ENCODE results near the gene LPP. TPM values are rescaled to one million over a fixed set of nuclear protein-coding genes. Genes with fewer than 3 reads are reported as not detected.

Gene LPP
- total RNA-seq, 3 donors from 2014 or later (not counting 1 experiment from before 2014, with no cell fraction given): 137 to 163 (median 149) TPM

GRCh38 chr3:188352196-188352927 is 198.4 kb downstream of the LPP start:
- no peak overlapping the region for H3K4me3 ChIP-seq (ENCODE audit: low read length)
- H3K27me3 ChIP-seq (ENCODE audit: control insufficient read depth, insufficient read depth, low read length): no peaks in the 10 kb centered on the region
- no peak overlapping the region for H3K27ac ChIP-seq (ENCODE audit: low read length)
- Mint-ChIP-seq H3K27me3 (ENCODE audit: low read depth in 2 of 2) (no peaks in the 10 kb centered on the region), H3K9me3 (no peaks in the 10 kb centered on the region), H3K36me3 (peaks cover 8% of the 10 kb centered on the region), H3K27ac (no peak overlapping the region), H3K4me1 (peaks cover 16 to 42% of the 10 kb centered on the region in 2 donors), H3K4me3 (no peak overlapping the region)
- intact Hi-C loops (cut with micrococcal nuclease): no loop called here
- ATAC-seq (no peak), DNase-seq (no peak)
- no peaks in the 10 kb centered on the region for H3K9me3 ChIP-seq (ENCODE audit: control insufficient read depth, insufficient read depth, low read length)
- no peaks in the 10 kb centered on the region for H3K36me3 ChIP-seq (ENCODE audit: control insufficient read depth, insufficient read depth, low read length)
- 96% methylated on average over 18 of the region's 18 CpGs for WGBS (ENCODE audit: insufficient coverage)
- TF ChIP-seq CTCF (IDR thresholded peaks at IDR 0.05): no peak
- no peaks in the 10 kb centered on the region for H3K4me1 ChIP-seq (ENCODE audit: control insufficient read depth, insufficient read depth, low read length)

DNA sequence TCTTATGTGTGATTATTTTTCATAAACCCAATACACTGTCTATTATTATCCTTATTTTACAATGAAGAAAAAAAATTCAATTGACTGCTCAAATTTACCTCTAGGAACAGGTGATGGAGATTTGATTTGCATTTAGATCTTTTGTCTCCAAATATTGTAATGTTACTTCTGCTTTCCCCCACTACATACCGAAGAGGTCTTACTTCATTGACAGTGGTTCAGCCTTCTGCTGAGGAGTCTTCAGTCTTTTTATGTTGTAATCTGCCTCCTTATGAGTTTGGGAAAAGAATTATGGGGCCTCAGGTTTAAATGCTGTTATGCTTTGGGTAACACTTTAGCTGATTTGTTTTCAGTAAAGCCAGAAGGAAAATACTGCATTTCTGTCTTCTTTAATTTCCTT is 199.5 kb downstream of the LPP start:
- Histone ChIP-seq H3K9me3 (ENCODE audit: control insufficient read depth, insufficient read depth, low read length) (no peaks in the 10 kb centered on the region), H3K4me1 (ENCODE audit: control insufficient read depth, insufficient read depth, low read length) (peaks cover 2% of the 10 kb centered on the region), H3K27ac (ENCODE audit: low read length) (no peak overlapping the region), H3K27me3 (ENCODE audit: control insufficient read depth, insufficient read depth, low read length) (no peaks in the 10 kb centered on the region), H3K4me3 (ENCODE audit: low read length) (no peak overlapping the region), H3K36me3 (ENCODE audit: control insufficient read depth, insufficient read depth, low read length) (no peaks in the 10 kb centered on the region)
- no peak for TF ChIP-seq CTCF (IDR thresholded peaks at IDR 0.05)
- Mint-ChIP-seq H3K4me1 (peaks cover 21 to 50% of the 10 kb centered on the region in 2 donors), H3K27ac (no peak overlapping the region), H3K4me3 (no peak overlapping the region), H3K36me3 (peaks cover 8% of the 10 kb centered on the region), H3K27me3 (ENCODE audit: low read depth in 2 of 2) (no peaks in the 10 kb centered on the region), H3K9me3 (no peaks in the 10 kb centered on the region)
- ATAC-seq: no peak
- no peak for DNase-seq
- WGBS (ENCODE audit: insufficient coverage): no CpG with 5 or more reads among the region's 1 CpG
- intact Hi-C loops (cut with micrococcal nuclease): no loop called here

GRCh38 chr3:188358787-188359493 is 205.0 kb downstream of the LPP start:
- peaks cover 52 to 56% of the 10 kb centered on the region in 2 donors for H3K4me1 Mint-ChIP-seq
- DNase-seq (peak; percentile 30 to 72), ATAC-seq (peak; percentile 78 to 88 (median 85))
- Histone ChIP-seq H3K4me3 (ENCODE audit: low read length) (peak overlapping the region; percentile 14), H3K27me3 (ENCODE audit: control insufficient read depth, insufficient read depth, low read length) (no peaks in the 10 kb centered on the region), H3K27ac (ENCODE audit: low read length) (peak overlapping the region; percentile 78), H3K4me1 (ENCODE audit: control insufficient read depth, insufficient read depth, low read length) (peaks cover 29% of the 10 kb centered on the region), H3K9me3 (ENCODE audit: control insufficient read depth, insufficient read depth, low read length) (no peaks in the 10 kb centered on the region), H3K36me3 (ENCODE audit: control insufficient read depth, insufficient read depth, low read length) (peaks cover 4% of the 10 kb centered on the region)
- intact Hi-C loops (cut with micrococcal nuclease): loop anchor here (1.0 to 5.0 kb wide), 5 partner anchors 20 to 616 kb away; no protein-coding TSS in a partner anchor
- TF ChIP-seq CTCF (IDR thresholded peaks at IDR 0.05): no peak
- peak overlapping the region; percentile 78 for H3K4me3 Mint-ChIP-seq
- H3K27ac Mint-ChIP-seq: peak overlapping the region; percentile 74 to 79
- no peaks in the 10 kb centered on the region for H3K36me3 Mint-ChIP-seq
- WGBS (ENCODE audit: insufficient coverage): 24% methylated on average over 10 of the region's 10 CpGs
- no peaks in the 10 kb centered on the region for H3K9me3 Mint-ChIP-seq
- peaks cover 0 to 7% of the 10 kb centered on the region in 2 donors for H3K27me3 Mint-ChIP-seq (ENCODE audit: low read depth in 2 of 2)
